Fibroblast of lung (primary cell): ENCODE measurements around the gene TWIST2.

Source experiments
- EZH2 ChIP-seq: IDR thresholded peaks from 2 replicates; pipeline ENCODE4 v1.5.1; 2012; ENCODE audit warnings: low read length, control low read depth, mild to moderate bottlenecking; ENCODE audit errors: missing control alignments
- TF ChIP-seq, protein P1 (sequence below), 2 donors: IDR thresholded peaks in 1 of 2; conservative IDR thresholded peaks in 1 of 2; 1 replicate in 1 of 2; 2 replicates in 1 of 2; pipeline ENCODE4 v1.5.1; 2011 to 2012; ENCODE audit warnings: low read length in 2 of 2, control low read depth in 1 of 2, inconsistent platforms in 1 of 2, low read depth in 1 of 2, mild to moderate bottlenecking in 1 of 2

GRCh38 chr2:238853218-238853617 lies 5.3 kb downstream of the TWIST2 start:
- TF ChIP-seq, protein P1, sequence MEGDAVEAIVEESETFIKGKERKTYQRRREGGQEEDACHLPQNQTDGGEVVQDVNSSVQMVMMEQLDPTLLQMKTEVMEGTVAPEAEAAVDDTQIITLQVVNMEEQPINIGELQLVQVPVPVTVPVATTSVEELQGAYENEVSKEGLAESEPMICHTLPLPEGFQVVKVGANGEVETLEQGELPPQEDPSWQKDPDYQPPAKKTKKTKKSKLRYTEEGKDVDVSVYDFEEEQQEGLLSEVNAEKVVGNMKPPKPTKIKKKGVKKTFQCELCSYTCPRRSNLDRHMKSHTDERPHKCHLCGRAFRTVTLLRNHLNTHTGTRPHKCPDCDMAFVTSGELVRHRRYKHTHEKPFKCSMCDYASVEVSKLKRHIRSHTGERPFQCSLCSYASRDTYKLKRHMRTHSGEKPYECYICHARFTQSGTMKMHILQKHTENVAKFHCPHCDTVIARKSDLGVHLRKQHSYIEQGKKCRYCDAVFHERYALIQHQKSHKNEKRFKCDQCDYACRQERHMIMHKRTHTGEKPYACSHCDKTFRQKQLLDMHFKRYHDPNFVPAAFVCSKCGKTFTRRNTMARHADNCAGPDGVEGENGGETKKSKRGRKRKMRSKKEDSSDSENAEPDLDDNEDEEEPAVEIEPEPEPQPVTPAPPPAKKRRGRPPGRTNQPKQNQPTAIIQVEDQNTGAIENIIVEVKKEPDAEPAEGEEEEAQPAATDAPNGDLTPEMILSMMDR (conservative IDR thresholded peaks at IDR 0.05 in 1 of 2, IDR thresholded peaks at IDR 0.05 in 1 of 2; ENCODE audit: low read depth in 1 of 2, low read length in 2 of 2) = no peak
- no peak for TF ChIP-seq EZH2
